Esophagus squamous epithelium (tissue), 5 donors: ENCODE results near the gene KRABD2.
A peak's percentile ranks its signal among the peaks of the same experiment; 100 is the strongest.

Experiments used
- DNase-seq: peaks from one replicate; lab custom pipeline; 2025; lab: John Stamatoyannopoulos, UW
- H3K27ac ChIP-seq, 4 donors: fragments of 200-600 bp; sonication (generic); one replicate each; pipeline ENCODE4 v1.5.1; 2016 to 2019; ENCODE audit warnings: mild to moderate bottlenecking in 1 of 4
- H3K27me3 ChIP-seq, 4 donors: fragments of 200-600 bp; sonication (generic); 1 replicate in 3 of 4; 2 replicates in 1 of 4; pipeline versions ENCODE4 v1.5.1 to v1.6.0; 2017 to 2021; ENCODE audit warnings: antibody characterized with exemption in 1 of 4
- H3K36me3 ChIP-seq, 3 donors: fragments of 200-600 bp; sonication (generic); one replicate each; pipeline ENCODE4 v1.5.1; 2016 to 2019
- H3K4me1 ChIP-seq, 3 donors: fragments of 200-600 bp; sonication (generic); one replicate each; pipeline ENCODE4 v1.5.1; 2017 to 2019
- H3K4me3 ChIP-seq, 4 donors: fragments of 200-600 bp; sonication (generic); 1 replicate in 3 of 4; 2 replicates in 1 of 4; pipeline ENCODE4 v1.5.1; 2016 to 2019; ENCODE audit warnings: mild to moderate bottlenecking in 2 of 4, moderate library complexity in 1 of 4
- H3K9me3 ChIP-seq, 3 donors: fragments of 200-600 bp; sonication (generic); one replicate each; pipeline ENCODE4 v1.5.1; 2016 to 2019
- CTCF ChIP-seq, 6 experiments: fragments of 450-650 bp in 4 of 6; fragments of 200-600 bp in 2 of 6; sonication (generic) in 2 of 6; IDR thresholded peaks; one replicate each; pipeline ENCODE4 v1.5.1; 2016 to 2019; ENCODE audit warnings: antibody characterized with exemption in 6 of 6, mild to moderate bottlenecking in 4 of 6, moderate library complexity in 4 of 6
- POLR2A ChIP-seq, 4 donors: fragments of 450-650 bp; IDR thresholded peaks; one replicate each; pipeline ENCODE4 v1.6.1; 2017; ENCODE audit warnings: antibody characterized with exemption in 4 of 4, mild to moderate bottlenecking in 4 of 4, moderate library complexity in 3 of 4
- WGBS, 2 donors: methylation state at CpG; one replicate each; pipeline ENCODE4 v1.1.5; 2018; 5-methylcytosine and 5-hydroxymethylcytosine counted together
- intact Hi-C: fragments of 100-400 bp; cut with DNase I; formaldehyde crosslinking; loops from one replicate; pipeline ENCODE4 v1.15.0; 2022
- donor health status: DM: yes; HTN: yes; CAD: no.

Gene KRABD2

GRCh38 chr17:8393470-8394231, 17.1 kb upstream of the KRABD2 start:
- TF ChIP-seq CTCF (IDR thresholded peaks at IDR 0.05) (no peak), POLR2A (IDR thresholded peaks at IDR 0.05) (no peak)
- H3K4me3 ChIP-seq = peak overlapping the region in 1 of 4 donors; percentile 21
- peaks cover 0 to 46% (median under 1%) of the 10 kb centered on the region in 3 donors for H3K4me1 ChIP-seq
- no peaks in the 10 kb centered on the region for H3K9me3 ChIP-seq
- no peaks in the 10 kb centered on the region for H3K36me3 ChIP-seq
- intact Hi-C loops = loop anchor here (10.0 kb wide), 1 partner anchor 351 kb away; the partner anchor contains the start of gene CCDC42
- DNase-seq = no peak
- WGBS, 2 donors = 44 to 51% methylated on average over 8 of the region's 8 CpGs
- peak overlapping the region; percentile 44 to 79 (median 66) for H3K27ac ChIP-seq
- H3K27me3 ChIP-seq = peaks cover 0 to 61% (median 0%) of the 10 kb centered on the region in 4 donors

- no peaks in the 10 kb centered on the region for H3K9me3 ChIP-seq
- WGBS, 2 donors = 90 to 100% methylated on average over 3 to 7 of the region's 46 CpGs
- H3K27ac ChIP-seq = peak overlapping the region; percentile 44 to 79 (median 66)
- peak overlapping the region in 1 of 4 donors; percentile 21 for H3K4me3 ChIP-seq
- peaks cover 0 to 53% (median 0%) of the 10 kb centered on the region in 4 donors for H3K27me3 ChIP-seq
- H3K4me1 ChIP-seq = peaks cover 0 to 47% (median 8%) of the 10 kb centered on the region in 3 donors
- no peaks in the 10 kb centered on the region for H3K36me3 ChIP-seq
- DNase-seq = no peak
- intact Hi-C loops = loop anchor here (10.0 kb wide), 1 partner anchor 352 kb away; the partner anchor contains the start of gene CCDC42
- TF ChIP-seq POLR2A (IDR thresholded peaks at IDR 0.05) (no peak), CTCF (IDR thresholded peaks at IDR 0.05) (no peak)
Observed at GRCh38 chr17:8392674-8393469, 16.4 kb upstream of the KRABD2 start.

- TF ChIP-seq CTCF (IDR thresholded peaks at IDR 0.05) (no peak), POLR2A (IDR thresholded peaks at IDR 0.05) (no peak)
- Histone ChIP-seq H3K27me3 (peaks cover 0 to 47% (median 0%) of the 10 kb centered on the region in 4 donors), H3K36me3 (no peaks in the 10 kb centered on the region), H3K9me3 (no peaks in the 10 kb centered on the region), H3K27ac (peak overlapping the region; percentile 16 to 79 (median 56)), H3K4me1 (peaks cover 0 to 47% (median 8%) of the 10 kb centered on the region in 3 donors), H3K4me3 (peak overlapping the region in 1 of 4 donors; percentile 21)
- no peak for DNase-seq
- intact Hi-C loops = loop anchor here (10.0 kb wide), 1 partner anchor 353 kb away; the partner anchor contains the start of gene CCDC42
- 60% methylated on average over 2 of the region's 18 CpGs; no CpG with 5 or more reads in 1 of the 2 donors for WGBS, 2 donors
Observed at GRCh38 chr17:8392274-8392673, 15.8 kb upstream of the KRABD2 start.

GRCh38 chr17:8391711-8392110, 15.2 kb upstream of the KRABD2 start:
- intact Hi-C loops = loop anchor here (10.0 kb wide), 1 partner anchor 353 kb away; the partner anchor contains the start of gene CCDC42
- peak overlapping the region; percentile 16 to 79 (median 62) for H3K27ac ChIP-seq
- H3K36me3 ChIP-seq = no peaks in the 10 kb centered on the region
- H3K4me1 ChIP-seq = peaks cover 0 to 51% (median 8%) of the 10 kb centered on the region in 3 donors
- DNase-seq = no peak
- H3K4me3 ChIP-seq = peak overlapping the region in 1 of 4 donors; percentile 21
- WGBS, 2 donors = 23 to 37% methylated on average over 4 to 8 of the region's 9 CpGs
- peaks cover 0 to 41% (median 0%) of the 10 kb centered on the region in 4 donors for H3K27me3 ChIP-seq
- H3K9me3 ChIP-seq = no peaks in the 10 kb centered on the region
- TF ChIP-seq POLR2A (IDR thresholded peaks at IDR 0.05) (no peak), CTCF (IDR thresholded peaks at IDR 0.05) (no peak)
